Osteocyte (in vitro differentiated cells): ENCODE measurements around the gene MRTFA. TPM values are rescaled to one million over a fixed set of nuclear protein-coding genes. Genes with fewer than 3 reads are reported as not detected.

Experiments used
- DNase-seq: peaks from one replicate; pipeline ENCODE4 v3.0.0; 2021; ENCODE audit warnings: mixed read lengths; ENCODE audit not compliant: unreplicated experiment; ENCODE audit errors: extremely low spot score
- H3K27ac Mint-ChIP-seq: one replicate; pipeline ENCODE4 v1.8.0; 2021; ENCODE audit warnings: mild to moderate bottlenecking, mixed read lengths; ENCODE audit not compliant: unreplicated experiment
- H3K27me3 Mint-ChIP-seq: one replicate; pipeline ENCODE4 v1.8.0; 2021; ENCODE audit warnings: mixed read lengths; ENCODE audit not compliant: unreplicated experiment
- H3K36me3 Mint-ChIP-seq: one replicate; pipeline ENCODE4 v1.8.0; 2021; ENCODE audit warnings: mixed read lengths; ENCODE audit not compliant: unreplicated experiment
- H3K4me1 Mint-ChIP-seq: one replicate; pipeline ENCODE4 v1.8.0; 2021; ENCODE audit warnings: mixed read lengths; ENCODE audit not compliant: unreplicated experiment
- H3K4me3 Mint-ChIP-seq: one replicate; pipeline ENCODE4 v1.8.0; 2021; ENCODE audit warnings: mild to moderate bottlenecking, moderate library complexity, mixed read lengths; ENCODE audit not compliant: unreplicated experiment
- H3K9me3 Mint-ChIP-seq: one replicate; pipeline ENCODE4 v1.8.0; 2021; ENCODE audit warnings: mixed read lengths; ENCODE audit not compliant: unreplicated experiment
- total RNA-seq: library from RNA; stranded (reverse); gene quantifications from 2 replicates; pipeline ENCODE4 v1.2.1, GENCODE V29; 2021
- TF ChIP-seq, protein P1 (sequence below): fragments of 200-600 bp; sonication (generic); IDR thresholded peaks from 2 replicates; pipeline ENCODE4 v1.5.0; 2021; ENCODE audit warnings: antibody characterized with exemption, mild to moderate bottlenecking, moderate library complexity

MRTFA gene
- total RNA-seq, 1 donor from 2014 or later: 59.0 TPM

DNA sequence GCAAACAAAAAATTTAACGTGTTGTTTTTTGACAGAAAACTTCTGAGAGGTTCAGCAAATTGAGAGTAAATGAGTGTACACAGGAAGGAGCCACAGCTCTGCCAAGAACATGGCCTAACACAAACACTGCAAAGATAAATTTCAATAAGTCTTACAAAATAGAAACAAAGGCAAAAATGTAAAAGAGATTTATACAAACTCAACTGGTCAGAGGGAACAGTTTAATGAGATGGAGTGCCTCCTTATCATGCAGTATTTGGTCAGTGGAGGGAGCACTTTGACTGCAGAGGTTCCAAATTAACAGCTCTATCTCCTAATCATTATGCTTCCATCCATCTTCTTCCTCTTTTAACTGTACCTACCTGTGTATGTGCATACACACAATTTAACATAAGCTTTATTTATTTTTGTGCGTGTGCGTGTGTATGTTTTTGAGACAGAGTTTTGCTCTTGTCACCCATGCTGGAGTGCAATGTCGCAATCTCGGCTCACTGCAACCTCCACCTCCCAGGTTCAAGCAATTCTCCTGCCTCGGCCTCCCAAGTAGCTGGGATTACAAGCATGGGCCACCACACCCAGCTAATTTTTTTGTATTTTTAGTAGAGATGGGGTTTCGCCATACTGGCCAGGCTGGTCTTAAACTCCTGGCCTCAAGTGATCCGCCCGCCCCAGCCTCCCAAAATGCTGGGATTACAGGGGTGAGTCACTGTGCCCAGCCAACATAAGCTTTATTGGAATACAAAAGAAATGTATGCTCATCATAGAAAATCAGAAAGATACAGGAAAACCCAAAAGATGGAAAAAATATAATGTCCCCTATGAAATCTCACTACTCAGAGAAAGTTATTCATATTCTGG lies 111.9 kb downstream of the MRTFA start:
- TF ChIP-seq, protein P1, sequence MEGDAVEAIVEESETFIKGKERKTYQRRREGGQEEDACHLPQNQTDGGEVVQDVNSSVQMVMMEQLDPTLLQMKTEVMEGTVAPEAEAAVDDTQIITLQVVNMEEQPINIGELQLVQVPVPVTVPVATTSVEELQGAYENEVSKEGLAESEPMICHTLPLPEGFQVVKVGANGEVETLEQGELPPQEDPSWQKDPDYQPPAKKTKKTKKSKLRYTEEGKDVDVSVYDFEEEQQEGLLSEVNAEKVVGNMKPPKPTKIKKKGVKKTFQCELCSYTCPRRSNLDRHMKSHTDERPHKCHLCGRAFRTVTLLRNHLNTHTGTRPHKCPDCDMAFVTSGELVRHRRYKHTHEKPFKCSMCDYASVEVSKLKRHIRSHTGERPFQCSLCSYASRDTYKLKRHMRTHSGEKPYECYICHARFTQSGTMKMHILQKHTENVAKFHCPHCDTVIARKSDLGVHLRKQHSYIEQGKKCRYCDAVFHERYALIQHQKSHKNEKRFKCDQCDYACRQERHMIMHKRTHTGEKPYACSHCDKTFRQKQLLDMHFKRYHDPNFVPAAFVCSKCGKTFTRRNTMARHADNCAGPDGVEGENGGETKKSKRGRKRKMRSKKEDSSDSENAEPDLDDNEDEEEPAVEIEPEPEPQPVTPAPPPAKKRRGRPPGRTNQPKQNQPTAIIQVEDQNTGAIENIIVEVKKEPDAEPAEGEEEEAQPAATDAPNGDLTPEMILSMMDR: peak; percentile 44
- peaks cover 6% of the 10 kb centered on the region for H3K9me3 Mint-ChIP-seq
- H3K36me3 Mint-ChIP-seq: peaks cover 4% of the 10 kb centered on the region
- no peaks in the 10 kb centered on the region for H3K27me3 Mint-ChIP-seq
- H3K27ac Mint-ChIP-seq: peak overlapping the region; percentile 59
- H3K4me3 Mint-ChIP-seq: no peak overlapping the region
- no peak for DNase-seq
- peaks cover 25% of the 10 kb centered on the region for H3K4me1 Mint-ChIP-seq

DNA sequence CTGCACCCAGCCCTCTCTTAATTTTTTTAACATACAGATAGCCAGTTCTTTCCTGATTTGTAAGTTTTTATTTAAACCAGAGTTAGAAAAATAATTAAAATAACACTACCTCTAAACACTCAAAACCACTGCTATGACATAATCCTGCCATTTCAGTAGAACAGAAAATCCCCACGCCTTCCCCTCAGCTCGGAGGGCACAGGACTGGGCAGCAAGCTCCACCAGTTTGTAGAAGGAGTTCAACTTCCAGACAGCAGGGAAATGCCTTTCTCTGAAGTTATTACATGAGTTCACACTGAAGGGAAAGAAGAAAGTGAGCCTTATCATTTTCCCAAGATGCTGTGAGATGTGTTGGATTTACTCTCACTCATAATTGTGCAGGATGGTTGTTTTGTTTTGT lies 114.4 kb downstream of the MRTFA start:
- no peak overlapping the region for H3K4me3 Mint-ChIP-seq
- peaks cover 6% of the 10 kb centered on the region for H3K9me3 Mint-ChIP-seq
- H3K27me3 Mint-ChIP-seq: no peaks in the 10 kb centered on the region
- H3K36me3 Mint-ChIP-seq: peaks cover 11% of the 10 kb centered on the region
- peaks cover 28% of the 10 kb centered on the region for H3K4me1 Mint-ChIP-seq
- no peak for DNase-seq
- no peak overlapping the region for H3K27ac Mint-ChIP-seq
- TF ChIP-seq, protein P1: no peak

DNA sequence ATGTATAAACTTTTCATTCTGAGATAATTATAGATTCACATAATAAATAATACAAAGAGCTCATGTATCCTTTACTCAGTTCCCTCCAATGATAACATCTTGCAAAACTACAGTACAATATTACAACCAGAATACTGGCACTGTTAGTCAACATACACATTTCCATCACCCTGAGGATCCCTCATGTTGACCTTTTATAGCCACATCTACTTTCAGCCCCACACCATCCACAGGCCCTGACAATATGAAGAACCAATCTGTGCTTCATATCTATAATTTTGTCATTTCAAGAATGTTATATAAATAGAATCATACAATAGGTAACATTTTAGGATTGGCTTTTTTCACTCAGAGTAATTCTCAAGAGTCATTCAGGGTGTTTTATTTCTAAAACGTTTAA lies 115.5 kb downstream of the MRTFA start:
- peaks cover 6% of the 10 kb centered on the region for H3K9me3 Mint-ChIP-seq

DNA sequence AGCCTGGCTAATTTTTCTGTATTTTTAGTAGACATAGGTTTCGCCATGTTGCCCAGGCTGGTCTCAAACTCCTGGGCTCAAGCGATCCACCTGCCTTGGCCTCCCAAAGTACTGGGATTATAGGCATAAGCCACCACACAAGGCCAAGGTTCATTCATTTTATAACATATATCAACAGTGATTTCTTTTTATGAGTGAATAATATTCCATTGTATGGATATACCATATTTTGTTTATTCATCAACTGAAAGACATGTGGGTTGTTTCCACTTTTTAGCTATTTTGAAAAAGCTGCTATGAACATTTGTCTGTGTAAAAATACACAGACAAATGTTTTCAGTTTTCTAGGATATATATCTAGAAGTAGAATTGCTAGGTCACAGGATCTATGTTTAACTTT lies 116.0 kb downstream of the MRTFA start:
- Mint-ChIP-seq H3K27ac (no peak overlapping the region), H3K4me1 (peaks cover 27% of the 10 kb centered on the region), H3K9me3 (peaks cover 6% of the 10 kb centered on the region), H3K4me3 (no peak overlapping the region), H3K27me3 (no peaks in the 10 kb centered on the region), H3K36me3 (peaks cover 11% of the 10 kb centered on the region)
- DNase-seq: no peak
- TF ChIP-seq, protein P1: no peak

More for the DNA sequence above, 115.5 kb downstream of the MRTFA start:
- TF ChIP-seq, protein P1: no peak
- Mint-ChIP-seq H3K36me3 (peaks cover 11% of the 10 kb centered on the region), H3K4me3 (no peak overlapping the region), H3K27ac (peak overlapping the region; percentile 34), H3K27me3 (no peaks in the 10 kb centered on the region), H3K4me1 (peaks cover 26% of the 10 kb centered on the region)
- DNase-seq: no peak

DNA sequence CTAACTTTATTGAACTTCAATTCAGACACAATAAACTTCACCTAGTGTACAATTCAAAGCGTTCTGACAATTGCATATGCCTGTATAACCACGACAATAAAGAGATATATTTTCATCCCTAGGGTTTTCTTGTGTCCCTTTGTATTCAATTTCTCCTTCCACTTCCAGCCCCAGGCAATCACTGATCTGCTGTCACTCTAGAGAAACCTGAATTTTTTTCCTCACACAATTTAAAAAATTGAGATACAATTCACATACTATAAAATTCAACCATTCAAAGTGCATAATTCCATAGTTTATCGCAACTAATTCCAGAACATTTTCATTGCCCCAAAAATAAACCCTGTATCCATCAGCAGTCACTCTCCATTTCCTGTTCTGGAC lies 116.6 kb downstream of the MRTFA start:
- H3K36me3 Mint-ChIP-seq: peaks cover 11% of the 10 kb centered on the region
- no peak overlapping the region for H3K27ac Mint-ChIP-seq
- H3K27me3 Mint-ChIP-seq: no peaks in the 10 kb centered on the region
- H3K4me1 Mint-ChIP-seq: peaks cover 30% of the 10 kb centered on the region
- TF ChIP-seq, protein P1: no peak
- no peak overlapping the region for H3K4me3 Mint-ChIP-seq
- DNase-seq: no peak
- H3K9me3 Mint-ChIP-seq: peaks cover 6% of the 10 kb centered on the region
